H9 (cell line): Measurements from ENCODE around the gene CD1E. TPM values are rescaled to one million over a fixed set of nuclear protein-coding genes. Genes with fewer than 3 reads are reported as not detected.

ENCODE experiments used
- DNase-seq: peaks from one replicate; pipeline ENCODE4 v3.0.0-alpha.2; 2017
- H2AFZ ChIP-seq: one replicate; pipeline ENCODE4 v1.6.1; 2013; ENCODE audit warnings: mild to moderate bottlenecking, low read length, control low read depth, moderate library complexity
- H2AK5ac ChIP-seq: 2 replicates; pipeline ENCODE4 v1.6.1; 2013; ENCODE audit warnings: low read length, control low read depth, mixed read lengths; ENCODE audit not compliant: insufficient read length
- H2BK120ac ChIP-seq: one replicate; pipeline ENCODE4 v1.6.1; 2013; ENCODE audit warnings: low read depth, mild to moderate bottlenecking, low read length, control low read depth, inconsistent platforms; ENCODE audit not compliant: poor library complexity, severe bottlenecking
- H2BK12ac ChIP-seq: 2 replicates; pipeline ENCODE4 v1.6.1; 2013; ENCODE audit warnings: low read length, control low read depth, mixed read lengths, low read depth; ENCODE audit not compliant: insufficient read length
- H2BK15ac ChIP-seq: 2 replicates; pipeline ENCODE4 v1.6.1; 2013; ENCODE audit warnings: low read depth, low read length, control low read depth
- H2BK20ac ChIP-seq: one replicate; pipeline ENCODE4 v1.6.1; 2013; ENCODE audit warnings: low read depth, mild to moderate bottlenecking, low read length, control low read depth, inconsistent platforms; ENCODE audit not compliant: poor library complexity, severe bottlenecking
- H2BK5ac ChIP-seq: 2 replicates; pipeline ENCODE4 v1.6.1; 2013; ENCODE audit warnings: low read length, control low read depth, mixed read lengths; ENCODE audit not compliant: insufficient read length
- H3K14ac ChIP-seq: 2 replicates; pipeline ENCODE4 v1.6.1; 2013; ENCODE audit warnings: low read length, control low read depth; ENCODE audit not compliant: insufficient read depth
- H3K18ac ChIP-seq: 2 replicates; pipeline ENCODE4 v1.6.1; 2013; ENCODE audit warnings: low read depth, mild to moderate bottlenecking, mixed read lengths, low read length, control low read depth; ENCODE audit not compliant: insufficient read length
- H3K23ac ChIP-seq: 2 replicates; pipeline ENCODE4 v1.6.1; 2013; ENCODE audit warnings: low read length, control low read depth, mixed read lengths, low read depth; ENCODE audit not compliant: insufficient read length
- H3K23me2 ChIP-seq: 2 replicates; pipeline ENCODE4 v1.6.1; 2013; ENCODE audit warnings: low read depth, mild to moderate bottlenecking, mixed read lengths, low read length, control low read depth; ENCODE audit not compliant: insufficient read length, poor library complexity, severe bottlenecking
- H3K27ac ChIP-seq: 2 replicates; pipeline ENCODE4 v1.5.1; 2013; ENCODE audit warnings: low read length, control low read depth, mixed read lengths, low read depth; ENCODE audit not compliant: insufficient read length
- H3K27me3 ChIP-seq: 2 replicates; pipeline ENCODE4 v1.6.1; 2013; ENCODE audit warnings: low read length, control low read depth, inconsistent platforms; ENCODE audit not compliant: insufficient read depth
- H3K4ac ChIP-seq: 2 replicates; pipeline ENCODE4 v1.6.1; 2013; ENCODE audit warnings: low read depth, mild to moderate bottlenecking, control low read depth, inconsistent platforms, low read length, moderate library complexity
- H3K4me1 ChIP-seq: 2 replicates; pipeline ENCODE4 v1.6.1; 2013; ENCODE audit warnings: low read length, control low read depth, inconsistent platforms; ENCODE audit not compliant: insufficient read depth
- H3K4me2 ChIP-seq: 2 replicates; pipeline ENCODE4 v1.6.1; 2013; ENCODE audit warnings: low read length, control low read depth, mixed read lengths; ENCODE audit not compliant: insufficient read length, insufficient read depth
- H3K56ac ChIP-seq: 2 replicates; pipeline ENCODE4 v1.6.1; 2013; ENCODE audit warnings: low read depth, mild to moderate bottlenecking, mixed read lengths, low read length, control low read depth; ENCODE audit not compliant: insufficient read length
- H3K79me1 ChIP-seq: 2 replicates; pipeline ENCODE4 v1.6.1; 2013; ENCODE audit warnings: low read depth, mild to moderate bottlenecking, moderate library complexity, low read length, control low read depth, inconsistent platforms; ENCODE audit not compliant: insufficient read depth, poor library complexity, severe bottlenecking
- H3K79me2 ChIP-seq: 2 replicates; pipeline ENCODE4 v1.6.1; 2013; ENCODE audit warnings: low read length, control low read depth, inconsistent platforms; ENCODE audit not compliant: insufficient read depth
- H3K9ac ChIP-seq: 2 replicates; pipeline ENCODE4 v1.6.1; 2013; ENCODE audit warnings: low read length, control low read depth, mixed read lengths; ENCODE audit not compliant: insufficient read length; ENCODE audit errors: extremely low read depth
- H3K9me3 ChIP-seq: one replicate; pipeline ENCODE4 v1.6.1; 2013; ENCODE audit warnings: low read depth, low read length, inconsistent platforms; ENCODE audit not compliant: control insufficient read depth
- H3T11ph ChIP-seq: one replicate; pipeline ENCODE4 v1.6.1; 2013; ENCODE audit warnings: mild to moderate bottlenecking, low read length, control low read depth, inconsistent platforms
- H4K20me1 ChIP-seq: one replicate; pipeline ENCODE4 v1.6.1; 2013; ENCODE audit not compliant: control insufficient read depth, insufficient read length, insufficient read depth
- H4K5ac ChIP-seq: 2 replicates; pipeline ENCODE4 v1.6.1; 2013; ENCODE audit warnings: low read depth, mild to moderate bottlenecking, mixed read lengths, low read length, control low read depth; ENCODE audit not compliant: insufficient read length
- H4K8ac ChIP-seq: replicated peaks from 2 replicates; pipeline ENCODE4 v1.6.1; 2013; ENCODE audit warnings: low read length, control low read depth, mixed read lengths, low read depth; ENCODE audit not compliant: insufficient read length
- H4K91ac ChIP-seq: 2 replicates; pipeline ENCODE4 v1.6.1; 2013; ENCODE audit warnings: low read depth, mild to moderate bottlenecking, moderate library complexity, mixed read lengths, low read length, control low read depth; ENCODE audit not compliant: insufficient read length
- H3K27ac Mint-ChIP-seq, 3 experiments: 2 replicates in 2 of 3; 3 replicates in 1 of 3; pipeline ENCODE4 v1.8.0; 2020 to 2021; ENCODE audit warnings: mixed read lengths in 3 of 3, mild to moderate bottlenecking in 1 of 3, moderate library complexity in 1 of 3
- H3K27me3 Mint-ChIP-seq: 2 replicates; pipeline ENCODE4 v1.8.0; 2021; ENCODE audit warnings: low read depth, mild to moderate bottlenecking, moderate library complexity, mixed read lengths
- H3K36me3 Mint-ChIP-seq, 3 experiments: 2 replicates in 2 of 3; 3 replicates in 1 of 3; pipeline ENCODE4 v1.8.0; 2020 to 2021; ENCODE audit warnings: low read depth in 3 of 3, mixed read lengths in 3 of 3; ENCODE audit not compliant: insufficient read depth in 1 of 3
- H3K4me1 Mint-ChIP-seq, 2 experiments: 2 replicates each; pipeline ENCODE4 v1.8.0; 2020; ENCODE audit warnings: mixed read lengths in 2 of 2
- H3K4me3 Mint-ChIP-seq, 2 experiments: 2 replicates in 1 of 2; 3 replicates in 1 of 2; pipeline ENCODE4 v1.8.0; 2020 to 2021; ENCODE audit warnings: mild to moderate bottlenecking in 2 of 2, mixed read lengths in 2 of 2, moderate library complexity in 1 of 2
- H3K9me3 Mint-ChIP-seq, 2 experiments: 2 replicates in 1 of 2; 3 replicates in 1 of 2; pipeline ENCODE4 v1.8.0; 2020; ENCODE audit warnings: mild to moderate bottlenecking in 2 of 2, mixed read lengths in 2 of 2, moderate library complexity in 1 of 2
- WGBS: extraction: QIAGEN DNeasy Blood & Tissue Kit; methylation state at CpG from one replicate; pipeline ENCODE4 v1.1.7; 2013; ENCODE audit warnings: missing lambda C conversion rate, low lambda C conversion rate, mixed read lengths; ENCODE audit not compliant: insufficient read length; ENCODE audit errors: extremely low coverage; 5-methylcytosine and 5-hydroxymethylcytosine counted together
- total RNA-seq: library from RNA; stranded (reverse); gene quantifications from 2 replicates; pipeline ENCODE4 v1.2.1, GENCODE V29; 2021
- TF ChIP-seq, protein P1 (sequence below): fragments of 200-600 bp; sonication (generic); conservative IDR thresholded peaks from 3 replicates; pipeline ENCODE4 v1.8.0; 2021; ENCODE audit warnings: antibody characterized with exemption, mild to moderate bottlenecking

CD1E gene
- total RNA-seq, 1 experiment from 2014 or later: not detected

- Histone ChIP-seq H3K79me2 (no peaks in the 10 kb centered on the region; the same call in 1 of the 2 replicates), H3K23me2 (no peaks in the 10 kb centered on the region), H3K14ac (no peak overlapping the region), H2BK15ac (no peak overlapping the region), H3K9ac (no peak overlapping the region), H4K20me1 (no peaks in the 10 kb centered on the region), H2BK5ac (no peak overlapping the region), H3K27me3 (no peaks in the 10 kb centered on the region), H3K9me3 (no peaks in the 10 kb centered on the region), H3T11ph (no peak overlapping the region), H4K5ac (no peak overlapping the region), H2BK120ac (no peak overlapping the region), H2BK12ac (no peak overlapping the region), H2AK5ac (no peak overlapping the region), H3K23ac (no peak overlapping the region), H3K18ac (no peak overlapping the region), H3K4me1 (no peaks in the 10 kb centered on the region), H3K56ac (no peak overlapping the region), H2AFZ (no peak overlapping the region), H2BK20ac (no peak overlapping the region), H4K8ac (no peak overlapping the region), H3K27ac (no peak overlapping the region), H4K91ac (no peak overlapping the region), H3K4ac (no peak overlapping the region), H3K79me1 (no peaks in the 10 kb centered on the region), H3K4me2 (no peak overlapping the region)
- Mint-ChIP-seq H3K9me3 (no peaks in the 10 kb centered on the region), H3K27ac (no peak overlapping the region), H3K36me3 (no peaks in the 10 kb centered on the region), H3K4me1 (peaks cover 10% of the 10 kb centered on the region in 2 experiments; a peak in 3 of 4 replicates), H3K27me3 (peaks cover 2% of the 10 kb centered on the region; the same call in 1 of the 2 replicates), H3K4me3 (no peak overlapping the region)
- TF ChIP-seq, protein P1, sequence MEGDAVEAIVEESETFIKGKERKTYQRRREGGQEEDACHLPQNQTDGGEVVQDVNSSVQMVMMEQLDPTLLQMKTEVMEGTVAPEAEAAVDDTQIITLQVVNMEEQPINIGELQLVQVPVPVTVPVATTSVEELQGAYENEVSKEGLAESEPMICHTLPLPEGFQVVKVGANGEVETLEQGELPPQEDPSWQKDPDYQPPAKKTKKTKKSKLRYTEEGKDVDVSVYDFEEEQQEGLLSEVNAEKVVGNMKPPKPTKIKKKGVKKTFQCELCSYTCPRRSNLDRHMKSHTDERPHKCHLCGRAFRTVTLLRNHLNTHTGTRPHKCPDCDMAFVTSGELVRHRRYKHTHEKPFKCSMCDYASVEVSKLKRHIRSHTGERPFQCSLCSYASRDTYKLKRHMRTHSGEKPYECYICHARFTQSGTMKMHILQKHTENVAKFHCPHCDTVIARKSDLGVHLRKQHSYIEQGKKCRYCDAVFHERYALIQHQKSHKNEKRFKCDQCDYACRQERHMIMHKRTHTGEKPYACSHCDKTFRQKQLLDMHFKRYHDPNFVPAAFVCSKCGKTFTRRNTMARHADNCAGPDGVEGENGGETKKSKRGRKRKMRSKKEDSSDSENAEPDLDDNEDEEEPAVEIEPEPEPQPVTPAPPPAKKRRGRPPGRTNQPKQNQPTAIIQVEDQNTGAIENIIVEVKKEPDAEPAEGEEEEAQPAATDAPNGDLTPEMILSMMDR: no peak
- no peak for DNase-seq
- no CpG with 5 or more reads among the region's 1 CpG for whole genome bisulfite sequencing
Measured at GRCh38 chr1:158357441-158357840, 3.7 kb downstream of the CD1E start.
